K562 (cell line): ENCODE data around the gene FGF22. TPM values are rescaled to one million over a fixed set of nuclear protein-coding genes. Genes with fewer than 3 reads are reported as not detected.

ENCODE experiments used
- ARID1B ChIP-seq: fragments of 450-650 bp; IDR thresholded peaks from 2 replicates; pipeline ENCODE4 v1.6.1; 2016; ENCODE audit warnings: antibody characterized with exemption, mild to moderate bottlenecking, inconsistent platforms
- EP300 ChIP-seq: IDR thresholded peaks from 2 replicates; pipeline ENCODE4 v1.6.1; 2012; ENCODE audit warnings: low read length, improper control_type of control experiment
- GTF2E2 ChIP-seq: fragments of 200-800 bp; sonication (Bioruptor generic); IDR thresholded peaks from 2 replicates; pipeline ENCODE4 v1.6.1; 2016; ENCODE audit warnings: missing genetic modification characterization, missing compliant biosample characterization
- KDM5B ChIP-seq: fragments of 200-600 bp; sonication (generic); IDR thresholded peaks from 2 replicates; pipeline ENCODE4 v1.6.1; 2012; ENCODE audit warnings: low read depth, mild to moderate bottlenecking, moderate library complexity, low read length, control low read depth, inconsistent platforms; ENCODE audit not compliant: insufficient replicate concordance
- NBN ChIP-seq: fragments of 450-650 bp; IDR thresholded peaks from 2 replicates; pipeline ENCODE4 v1.6.1; 2016; ENCODE audit warnings: low read depth, mild to moderate bottlenecking
- PRPF4 ChIP-seq: fragments of 200-400 bp; formaldehyde crosslinking; IDR thresholded peaks from one replicate; pipeline ENCODE4 v1.6.1; 2017; ENCODE audit warnings: low read length, low read depth, mild to moderate bottlenecking; ENCODE audit not compliant: insufficient read depth, poor library complexity, severe bottlenecking
- PURB ChIP-seq: sonication (generic); formaldehyde crosslinking; IDR thresholded peaks from 2 replicates; pipeline ENCODE4 v1.9.0; 2021; ENCODE audit warnings: low read depth, mild to moderate bottlenecking, missing genetic modification reagents
- RAD21 ChIP-seq, 2 experiments: fragments of 250-450 bp in 1 of 2; fragments of 450-650 bp in 1 of 2; sonication (Bioruptor Pico) in 1 of 2; formaldehyde crosslinking in 1 of 2; IDR thresholded peaks in 1 of 2; conservative IDR thresholded peaks in 1 of 2; 2 replicates each; pipeline versions ENCODE4 v1.4.0 to v1.8.0; 2020 to 2022; ENCODE audit warnings: mild to moderate bottlenecking in 2 of 2, moderate library complexity in 1 of 2
- RAD51 ChIP-seq: fragments of 450-650 bp; IDR thresholded peaks from 2 replicates; pipeline ENCODE4 v1.7.1; 2016; ENCODE audit warnings: low read depth, mild to moderate bottlenecking, borderline replicate concordance
- STAG1 ChIP-seq: sonication (generic); formaldehyde crosslinking; IDR thresholded peaks from 2 replicates; pipeline ENCODE4 v1.5.0; 2020; ENCODE audit warnings: missing genetic modification reagents, borderline replicate concordance
- TAF7 ChIP-seq: fragments of 450-650 bp; IDR thresholded peaks from 2 replicates; pipeline ENCODE4 v1.6.1; 2016; ENCODE audit warnings: missing genetic modification characterization, missing compliant biosample characterization
- TFAM ChIP-seq: fragments of 250-450 bp; sonication (Bioruptor Pico); conservative IDR thresholded peaks from 2 replicates; pipeline ENCODE4 v1.5.0; 2021; ENCODE audit warnings: mild to moderate bottlenecking, moderate library complexity
- WHSC1 ChIP-seq: IDR thresholded peaks from one replicate; pipeline ENCODE4 v1.6.1; 2012; ENCODE audit warnings: low read length, control low read depth, inconsistent platforms
- ZC3H8 ChIP-seq: fragments of 450-650 bp; IDR thresholded peaks from 2 replicates; pipeline ENCODE4 v1.6.1; 2017
- ZNF232 ChIP-seq: sonication (generic); formaldehyde crosslinking; IDR thresholded peaks from 2 replicates; pipeline ENCODE4 v1.8.0; 2022; ENCODE audit warnings: mild to moderate bottlenecking, missing genetic modification reagents
- ZNF263 ChIP-seq: sonication (generic); formaldehyde crosslinking; IDR thresholded peaks from 2 replicates; pipeline ENCODE4 v1.8.0; 2022; ENCODE audit warnings: mild to moderate bottlenecking, missing genetic modification reagents, borderline replicate concordance
- ZNF354B ChIP-seq: fragments of 250-450 bp; sonication (Bioruptor Pico); IDR thresholded peaks from 2 replicates; pipeline ENCODE4 v1.4.0; 2020
- ZNF778 ChIP-seq: fragments of 450-650 bp; formaldehyde crosslinking; IDR thresholded peaks from 2 replicates; pipeline ENCODE4 v1.4.0; 2020; ENCODE audit warnings: mild to moderate bottlenecking, moderate library complexity
- polyA plus RNA-seq, 8 experiments: library from polyadenylated mRNA; depleted of rRNA in 4 of 8; stranded (reverse) in 5 of 8; unstranded in 3 of 8; fragments of >200 nt; fragmentation: Nextera tagmentation in 2 of 8; fragmentation: Illumina TruSeq in 1 of 8; extraction: Ambion mirVana in 2 of 8; extraction: Trizol in 1 of 8; gene quantifications; 2 replicates each; pipeline versions ENCODE4 v1.2.1 to v1.2.3, GENCODE V29; 2011 to 2014; ENCODE audit warnings: inconsistent platforms in 1 of 8, missing spikeins in 1 of 8
- total RNA-seq, 7 experiments: library from RNA; depleted of rRNA in 6 of 7; stranded (reverse); fragments of >200 nt in 6 of 7; fragmentation: Illumina TruSeq in 2 of 7; extraction: Trizol in 2 of 7; gene quantifications; 2 replicates each; pipeline versions ENCODE4 v1.2.1 to v1.2.3, GENCODE V29; 2011 to 2021; ENCODE audit warnings: low replicate concordance in 1 of 7
- TF ChIP-seq, protein P1 (sequence below): IDR thresholded peaks from 2 replicates; pipeline ENCODE4 v1.6.1; 2012; ENCODE audit warnings: low read depth, low read length, improper control_type of control experiment, borderline replicate concordance
- TF ChIP-seq, protein P2 (sequence below): sonication (generic); formaldehyde crosslinking; IDR thresholded peaks from 2 replicates; pipeline ENCODE4 v1.8.1; 2023; ENCODE audit warnings: mild to moderate bottlenecking, missing genetic modification reagents
- TF ChIP-seq, protein P3 (sequence below): fragments of 250-450 bp; sonication (Bioruptor Pico); IDR thresholded peaks from 2 replicates; pipeline ENCODE4 v1.9.0; 2021; ENCODE audit warnings: mild to moderate bottlenecking, inconsistent platforms
- TF ChIP-seq, protein P4 (sequence below): sonication (generic); formaldehyde crosslinking; IDR thresholded peaks from 2 replicates; pipeline ENCODE4 v1.8.0; 2022; ENCODE audit warnings: mild to moderate bottlenecking, low read depth, missing genetic modification reagents

FGF22 gene
- total and polyA plus RNA-seq, 9 of the 15 experiments (the other 6 are each of a cell fraction or from before 2014, with no cell fraction given): 0.14 to 2.2 (median 0.86) TPM; not detected in 4

DNA sequence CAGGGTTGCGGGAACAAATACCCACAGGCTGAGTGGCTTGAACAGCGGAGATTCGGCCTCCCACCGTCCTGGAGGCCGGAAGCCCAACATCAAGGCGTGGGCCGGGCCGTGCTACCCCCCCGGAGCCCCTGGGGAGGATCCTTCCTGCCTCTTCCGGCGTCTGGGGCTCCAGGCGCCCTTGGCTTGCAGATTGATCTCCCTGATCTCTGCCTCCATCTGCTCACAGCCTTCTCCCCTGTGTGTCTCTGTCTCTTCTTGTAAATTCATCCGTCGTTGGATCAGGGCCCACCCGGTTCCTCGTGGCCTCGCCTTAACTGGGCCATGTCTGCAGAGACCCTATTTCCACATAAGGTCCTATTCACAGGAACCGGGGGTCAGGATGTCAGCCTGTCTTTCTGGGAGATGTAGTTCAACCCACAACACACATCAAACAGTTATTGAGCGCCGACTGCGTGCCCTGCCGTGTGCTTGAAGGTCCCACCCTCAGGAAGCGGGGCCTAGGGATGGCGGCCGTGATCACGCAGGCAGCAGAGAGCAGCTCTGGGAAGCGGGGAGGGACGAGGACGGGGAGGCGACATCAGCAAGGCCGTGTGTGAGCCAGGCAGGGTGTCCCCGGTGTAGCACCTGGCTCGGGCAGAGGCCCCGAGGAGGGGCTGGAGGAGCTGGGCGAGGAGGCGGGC lies 28.7 kb upstream of the FGF22 start (continued):
- TF ChIP-seq ZNF354B (CRISPR knock-in tag): no peak
- TF ChIP-seq PURB (CRISPR knock-in tag): no peak
- no peak for TF ChIP-seq KDM5B
- no peak for TF ChIP-seq GTF2E2 (tag)
- TF ChIP-seq RAD51: no peak
- TF ChIP-seq, protein P1, sequence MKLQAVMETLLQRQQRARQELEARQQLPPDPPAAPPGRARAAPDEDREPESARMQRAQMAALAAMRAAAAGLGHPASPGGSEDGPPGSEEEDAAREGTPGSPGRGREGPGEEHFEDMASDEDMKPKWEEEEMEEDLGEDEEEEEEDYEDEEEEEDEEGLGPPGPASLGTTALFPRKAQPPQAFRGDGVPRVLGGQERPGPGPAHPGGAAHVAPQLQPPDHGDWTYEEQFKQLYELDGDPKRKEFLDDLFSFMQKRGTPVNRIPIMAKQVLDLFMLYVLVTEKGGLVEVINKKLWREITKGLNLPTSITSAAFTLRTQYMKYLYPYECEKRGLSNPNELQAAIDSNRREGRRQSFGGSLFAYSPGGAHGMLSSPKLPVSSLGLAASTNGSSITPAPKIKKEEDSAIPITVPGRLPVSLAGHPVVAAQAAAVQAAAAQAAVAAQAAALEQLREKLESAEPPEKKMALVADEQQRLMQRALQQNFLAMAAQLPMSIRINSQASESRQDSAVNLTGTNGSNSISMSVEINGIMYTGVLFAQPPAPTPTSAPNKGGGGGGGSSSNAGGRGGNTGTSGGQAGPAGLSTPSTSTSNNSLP: no peak
- TF ChIP-seq NBN: no peak
- TF ChIP-seq PRPF4: no peak
- no peak for TF ChIP-seq ZC3H8
- no peak for TF ChIP-seq ZNF778 (CRISPR knock-in tag)
- TF ChIP-seq WHSC1: no peak
- peak; percentile 73 for TF ChIP-seq ARID1B
- TF ChIP-seq EP300: peak; percentile 51; the same call in 1 of the 2 replicates
- TF ChIP-seq RAD21 (CRISPR knock-in tag; conservative IDR thresholded peaks at IDR 0.05 in 1 of 2, IDR thresholded peaks at IDR 0.05 in 1 of 2): no peak
- TF ChIP-seq STAG1: no peak
- TF ChIP-seq TAF7 (tag): no peak
- no peak for TF ChIP-seq TFAM (CRISPR knock-in tag)
- TF ChIP-seq, protein P2, sequence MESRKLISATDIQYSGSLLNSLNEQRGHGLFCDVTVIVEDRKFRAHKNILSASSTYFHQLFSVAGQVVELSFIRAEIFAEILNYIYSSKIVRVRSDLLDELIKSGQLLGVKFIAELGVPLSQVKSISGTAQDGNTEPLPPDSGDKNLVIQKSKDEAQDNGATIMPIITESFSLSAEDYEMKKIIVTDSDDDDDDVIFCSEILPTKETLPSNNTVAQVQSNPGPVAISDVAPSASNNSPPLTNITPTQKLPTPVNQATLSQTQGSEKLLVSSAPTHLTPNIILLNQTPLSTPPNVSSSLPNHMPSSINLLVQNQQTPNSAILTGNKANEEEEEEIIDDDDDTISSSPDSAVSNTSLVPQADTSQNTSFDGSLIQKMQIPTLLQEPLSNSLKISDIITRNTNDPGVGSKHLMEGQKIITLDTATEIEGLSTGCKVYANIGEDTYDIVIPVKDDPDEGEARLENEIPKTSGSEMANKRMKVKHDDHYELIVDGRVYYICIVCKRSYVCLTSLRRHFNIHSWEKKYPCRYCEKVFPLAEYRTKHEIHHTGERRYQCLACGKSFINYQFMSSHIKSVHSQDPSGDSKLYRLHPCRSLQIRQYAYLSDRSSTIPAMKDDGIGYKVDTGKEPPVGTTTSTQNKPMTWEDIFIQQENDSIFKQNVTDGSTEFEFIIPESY (CRISPR knock-in tag): peak; percentile 86; the same call in 1 of the 2 replicates
- TF ChIP-seq, protein P3, sequence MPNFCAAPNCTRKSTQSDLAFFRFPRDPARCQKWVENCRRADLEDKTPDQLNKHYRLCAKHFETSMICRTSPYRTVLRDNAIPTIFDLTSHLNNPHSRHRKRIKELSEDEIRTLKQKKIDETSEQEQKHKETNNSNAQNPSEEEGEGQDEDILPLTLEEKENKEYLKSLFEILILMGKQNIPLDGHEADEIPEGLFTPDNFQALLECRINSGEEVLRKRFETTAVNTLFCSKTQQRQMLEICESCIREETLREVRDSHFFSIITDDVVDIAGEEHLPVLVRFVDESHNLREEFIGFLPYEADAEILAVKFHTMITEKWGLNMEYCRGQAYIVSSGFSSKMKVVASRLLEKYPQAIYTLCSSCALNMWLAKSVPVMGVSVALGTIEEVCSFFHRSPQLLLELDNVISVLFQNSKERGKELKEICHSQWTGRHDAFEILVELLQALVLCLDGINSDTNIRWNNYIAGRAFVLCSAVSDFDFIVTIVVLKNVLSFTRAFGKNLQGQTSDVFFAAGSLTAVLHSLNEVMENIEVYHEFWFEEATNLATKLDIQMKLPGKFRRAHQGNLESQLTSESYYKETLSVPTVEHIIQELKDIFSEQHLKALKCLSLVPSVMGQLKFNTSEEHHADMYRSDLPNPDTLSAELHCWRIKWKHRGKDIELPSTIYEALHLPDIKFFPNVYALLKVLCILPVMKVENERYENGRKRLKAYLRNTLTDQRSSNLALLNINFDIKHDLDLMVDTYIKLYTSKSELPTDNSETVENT: no peak
- TF ChIP-seq ZNF232 (CRISPR knock-in tag): no peak
- TF ChIP-seq, protein P4, sequence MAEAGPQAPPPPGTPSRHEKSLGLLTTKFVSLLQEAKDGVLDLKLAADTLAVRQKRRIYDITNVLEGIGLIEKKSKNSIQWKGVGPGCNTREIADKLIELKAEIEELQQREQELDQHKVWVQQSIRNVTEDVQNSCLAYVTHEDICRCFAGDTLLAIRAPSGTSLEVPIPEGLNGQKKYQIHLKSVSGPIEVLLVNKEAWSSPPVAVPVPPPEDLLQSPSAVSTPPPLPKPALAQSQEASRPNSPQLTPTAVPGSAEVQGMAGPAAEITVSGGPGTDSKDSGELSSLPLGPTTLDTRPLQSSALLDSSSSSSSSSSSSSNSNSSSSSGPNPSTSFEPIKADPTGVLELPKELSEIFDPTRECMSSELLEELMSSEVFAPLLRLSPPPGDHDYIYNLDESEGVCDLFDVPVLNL (CRISPR knock-in tag): no peak
- TF ChIP-seq ZNF263 (CRISPR knock-in tag): no peak
